ENCODE results near the gene KRABD2.

- TF ChIP-seq, protein P1, sequence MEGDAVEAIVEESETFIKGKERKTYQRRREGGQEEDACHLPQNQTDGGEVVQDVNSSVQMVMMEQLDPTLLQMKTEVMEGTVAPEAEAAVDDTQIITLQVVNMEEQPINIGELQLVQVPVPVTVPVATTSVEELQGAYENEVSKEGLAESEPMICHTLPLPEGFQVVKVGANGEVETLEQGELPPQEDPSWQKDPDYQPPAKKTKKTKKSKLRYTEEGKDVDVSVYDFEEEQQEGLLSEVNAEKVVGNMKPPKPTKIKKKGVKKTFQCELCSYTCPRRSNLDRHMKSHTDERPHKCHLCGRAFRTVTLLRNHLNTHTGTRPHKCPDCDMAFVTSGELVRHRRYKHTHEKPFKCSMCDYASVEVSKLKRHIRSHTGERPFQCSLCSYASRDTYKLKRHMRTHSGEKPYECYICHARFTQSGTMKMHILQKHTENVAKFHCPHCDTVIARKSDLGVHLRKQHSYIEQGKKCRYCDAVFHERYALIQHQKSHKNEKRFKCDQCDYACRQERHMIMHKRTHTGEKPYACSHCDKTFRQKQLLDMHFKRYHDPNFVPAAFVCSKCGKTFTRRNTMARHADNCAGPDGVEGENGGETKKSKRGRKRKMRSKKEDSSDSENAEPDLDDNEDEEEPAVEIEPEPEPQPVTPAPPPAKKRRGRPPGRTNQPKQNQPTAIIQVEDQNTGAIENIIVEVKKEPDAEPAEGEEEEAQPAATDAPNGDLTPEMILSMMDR (conservative IDR thresholded peaks at IDR 0.05; ENCODE audit: low read depth, low read length) = no peak
- no peak for TF ChIP-seq EZH2 (IDR thresholded peaks at IDR 0.05; ENCODE audit: borderline replicate concordance, low read depth, low read length, poor library complexity, severe bottlenecking)
Measured at GRCh38 chr17:8332128-8332527, 44.4 kb downstream of the KRABD2 start.
